Keratinocyte (primary cell): Measurements from ENCODE around the gene RAB11FIP5. TPM values are rescaled to one million over a fixed set of nuclear protein-coding genes. Genes with fewer than 3 reads are reported as not detected.
"Not testable (repeated sequence)": the region's sequence is repeated elsewhere in the genome, so short reads cannot be mapped to it uniquely, and the experiment has no call there.

ENCODE experiments used
- DNase-seq: peaks from one replicate; pipeline ENCODE4 v3.0.0-alpha.2; 2011; ENCODE audit warnings: low read depth, missing footprints, low spot score
- FAIRE-seq: peaks from 2 replicates; lab custom pipeline; 2011; peaks lifted over from hg19 to GRCh38; lab: Jason Lieb, UNC
- H2AFZ ChIP-seq: 2 replicates; pipeline ENCODE4 v1.6.0; 2012; ENCODE audit warnings: low read length, control low read depth, inconsistent platforms; ENCODE audit not compliant: control insufficient read depth
- H3K27ac ChIP-seq: 2 replicates; pipeline ENCODE4 v1.5.1; 2011; ENCODE audit warnings: low read length; ENCODE audit not compliant: control insufficient read depth, insufficient read depth
- H3K27me3 ChIP-seq: 3 replicates; pipeline ENCODE4 v1.6.0; 2011; ENCODE audit warnings: low read length; ENCODE audit not compliant: control insufficient read depth, insufficient read depth; ENCODE audit errors: extremely low read depth
- H3K36me3 ChIP-seq, 2 experiments: 2 replicates in 1 of 2; 3 replicates in 1 of 2; pipeline ENCODE4 v1.5.1; 2011; ENCODE audit warnings: low read length in 2 of 2, mild to moderate bottlenecking in 1 of 2; ENCODE audit not compliant: control insufficient read depth in 2 of 2, insufficient read depth in 2 of 2; ENCODE audit errors: extremely low read depth in 1 of 2
- H3K4me1 ChIP-seq: 3 replicates; pipeline ENCODE4 v1.5.1; 2011; ENCODE audit warnings: low read length; ENCODE audit not compliant: control insufficient read depth, insufficient read depth; ENCODE audit errors: extremely low read depth
- H3K4me2 ChIP-seq: 3 replicates; pipeline ENCODE4 v1.6.0; 2011; ENCODE audit warnings: low read depth, low read length; ENCODE audit not compliant: control insufficient read depth, insufficient read depth; ENCODE audit errors: extremely low read depth
- H3K4me3 ChIP-seq, 3 experiments: fragments of 200-600 bp in 1 of 3; sonication (generic) in 1 of 3; 2 replicates in 2 of 3; 3 replicates in 1 of 3; pipeline ENCODE4 v1.5.1; 2011 to 2016; ENCODE audit warnings: low read length in 3 of 3, mild to moderate bottlenecking in 3 of 3, control low read depth in 2 of 3, inconsistent platforms in 1 of 3, low read depth in 1 of 3, mixed read lengths in 1 of 3, mixed run types in 1 of 3, moderate library complexity in 1 of 3; ENCODE audit not compliant: control insufficient read depth in 2 of 3, insufficient read depth in 2 of 3; ENCODE audit errors: extremely low read depth in 1 of 3
- H3K79me2 ChIP-seq: 2 replicates; pipeline ENCODE4 v1.6.0; 2012; ENCODE audit warnings: low read length; ENCODE audit not compliant: control insufficient read depth, insufficient read depth
- H3K9ac ChIP-seq: 3 replicates; pipeline ENCODE4 v1.6.0; 2011; ENCODE audit warnings: low read length; ENCODE audit not compliant: control insufficient read depth, insufficient read depth; ENCODE audit errors: extremely low read depth
- H3K9me1 ChIP-seq: 3 replicates; pipeline ENCODE4 v1.6.0; 2011; ENCODE audit warnings: low read length; ENCODE audit not compliant: control insufficient read depth, insufficient read depth; ENCODE audit errors: extremely low read depth
- H3K9me3 ChIP-seq: 2 replicates; pipeline ENCODE4 v1.5.1; 2012; ENCODE audit warnings: low read depth, low read length; ENCODE audit not compliant: control insufficient read depth
- H4K20me1 ChIP-seq: 3 replicates; pipeline ENCODE4 v1.6.0; 2011; ENCODE audit warnings: low read length; ENCODE audit not compliant: control insufficient read depth, insufficient read depth; ENCODE audit errors: extremely low read depth
- EZH2 ChIP-seq: IDR thresholded peaks from one replicate; pipeline ENCODE4 v1.6.1; 2012; ENCODE audit warnings: inconsistent platforms, mild to moderate bottlenecking, low read length, moderate library complexity
- dilution Hi-C: fragments of 300-500 bp; cut with MboI; formaldehyde crosslinking; loops from one replicate; pipeline ENCODE4 v1.7.0; 2020; ENCODE audit warnings: low sequenced_read_pairs; ENCODE audit not compliant: extremely low pct_ligation_motif_present
- polyA plus RNA-seq, 5 experiments: library from polyadenylated mRNA; depleted of rRNA in 3 of 5; stranded (reverse) in 3 of 5; stranded (forward) in 1 of 5; unstranded in 1 of 5; fragments of >200 nt; gene quantifications; 1 replicate in 1 of 5; 2 replicates in 3 of 5; 3 replicates in 1 of 5; pipeline versions ENCODE4 v1.2.1 to v1.2.3, GENCODE V29; 2011 to 2012; ENCODE audit warnings: missing spikeins in 2 of 5, low read depth in 1 of 5, low replicate concordance in 1 of 5
- TF ChIP-seq, protein P1 (sequence below), 3 experiments: IDR thresholded peaks in 1 of 3; conservative IDR thresholded peaks in 1 of 3; optimal IDR thresholded peaks in 1 of 3; 2 replicates in 2 of 3; 3 replicates in 1 of 3; pipeline versions ENCODE3 to v1.5.1; 2011; ENCODE audit warnings: low read length in 3 of 3, mild to moderate bottlenecking in 3 of 3, moderate library complexity in 2 of 3, control low read depth in 1 of 3, inconsistent platforms in 1 of 3; ENCODE audit not compliant: insufficient read depth in 2 of 3; ENCODE audit errors: extremely low read depth in 1 of 3

RAB11FIP5 gene
- polyA plus RNA-seq, 1 donor (not counting 4 experiments of a cell fraction or from before 2014, with no cell fraction given): 40.1 TPM

GRCh38 chr2:73128841-73129535 is 16.2 kb upstream of the RAB11FIP5 start:
- Histone ChIP-seq H3K36me3 (no peaks in the 10 kb centered on the region), H3K79me2 (no peaks in the 10 kb centered on the region), H3K4me2 (no peak overlapping the region), H2AFZ (no peak overlapping the region), H3K9ac (no peak overlapping the region), H3K4me1 (no peaks in the 10 kb centered on the region), H3K9me1 (no peaks in the 10 kb centered on the region), H3K9me3 (no peaks in the 10 kb centered on the region), H3K4me3 (no peak overlapping the region), H3K27me3 (no peaks in the 10 kb centered on the region), H4K20me1 (no peaks in the 10 kb centered on the region), H3K27ac (no peak overlapping the region)
- dilution Hi-C loops: no loop called here
- DNase-seq (no peak), FAIRE-seq (no peak)
- TF ChIP-seq EZH2: no peak
- TF ChIP-seq, protein P1, sequence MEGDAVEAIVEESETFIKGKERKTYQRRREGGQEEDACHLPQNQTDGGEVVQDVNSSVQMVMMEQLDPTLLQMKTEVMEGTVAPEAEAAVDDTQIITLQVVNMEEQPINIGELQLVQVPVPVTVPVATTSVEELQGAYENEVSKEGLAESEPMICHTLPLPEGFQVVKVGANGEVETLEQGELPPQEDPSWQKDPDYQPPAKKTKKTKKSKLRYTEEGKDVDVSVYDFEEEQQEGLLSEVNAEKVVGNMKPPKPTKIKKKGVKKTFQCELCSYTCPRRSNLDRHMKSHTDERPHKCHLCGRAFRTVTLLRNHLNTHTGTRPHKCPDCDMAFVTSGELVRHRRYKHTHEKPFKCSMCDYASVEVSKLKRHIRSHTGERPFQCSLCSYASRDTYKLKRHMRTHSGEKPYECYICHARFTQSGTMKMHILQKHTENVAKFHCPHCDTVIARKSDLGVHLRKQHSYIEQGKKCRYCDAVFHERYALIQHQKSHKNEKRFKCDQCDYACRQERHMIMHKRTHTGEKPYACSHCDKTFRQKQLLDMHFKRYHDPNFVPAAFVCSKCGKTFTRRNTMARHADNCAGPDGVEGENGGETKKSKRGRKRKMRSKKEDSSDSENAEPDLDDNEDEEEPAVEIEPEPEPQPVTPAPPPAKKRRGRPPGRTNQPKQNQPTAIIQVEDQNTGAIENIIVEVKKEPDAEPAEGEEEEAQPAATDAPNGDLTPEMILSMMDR (optimal IDR thresholded peaks at IDR 0.05 in 1 of 3, IDR thresholded peaks at IDR 0.05 in 1 of 3, conservative IDR thresholded peaks at IDR 0.05 in 1 of 3; ENCODE audit: extremely low read depth in 1 of 3, insufficient read depth in 2 of 3, low read length in 3 of 3): no peak

DNA sequence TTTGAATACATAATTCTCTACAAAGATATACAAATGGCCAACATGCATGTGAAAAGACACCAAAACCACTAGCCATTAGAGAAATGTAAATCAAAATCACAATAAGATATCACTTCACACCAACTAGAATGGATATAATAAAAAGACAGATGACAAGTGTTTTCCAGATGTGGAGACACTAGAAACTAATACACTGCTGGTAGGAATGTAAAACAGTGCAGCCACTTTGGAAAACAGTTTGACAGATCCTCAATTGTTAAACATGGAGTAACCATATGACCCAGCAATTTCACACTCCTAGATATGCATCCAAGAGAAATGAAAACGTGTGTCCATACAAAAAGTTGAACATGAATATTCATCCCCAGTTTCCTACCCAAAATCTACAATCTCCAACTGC is 9.8 kb upstream of the RAB11FIP5 start:
- Histone ChIP-seq H3K27me3 (no peaks in the 10 kb centered on the region), H3K4me1 (no peaks in the 10 kb centered on the region), H3K4me3 (no peak overlapping the region), H4K20me1 (no peaks in the 10 kb centered on the region), H3K4me2 (no peak overlapping the region), H3K9ac (no peak overlapping the region), H3K9me1 (no peaks in the 10 kb centered on the region), H3K27ac (no peak overlapping the region), H3K36me3 (no peaks in the 10 kb centered on the region), H2AFZ (no peak overlapping the region), H3K9me3 (no peaks in the 10 kb centered on the region), H3K79me2 (no peaks in the 10 kb centered on the region)
- TF ChIP-seq, protein P1 (optimal IDR thresholded peaks at IDR 0.05 in 1 of 3, IDR thresholded peaks at IDR 0.05 in 1 of 3, conservative IDR thresholded peaks at IDR 0.05 in 1 of 3; ENCODE audit: extremely low read depth in 1 of 3, insufficient read depth in 2 of 3, low read length in 3 of 3): no peak
- no peak for TF ChIP-seq EZH2
- DNase-seq (no peak), FAIRE-seq (no peak)
- dilution Hi-C loops: no loop called here

DNA sequence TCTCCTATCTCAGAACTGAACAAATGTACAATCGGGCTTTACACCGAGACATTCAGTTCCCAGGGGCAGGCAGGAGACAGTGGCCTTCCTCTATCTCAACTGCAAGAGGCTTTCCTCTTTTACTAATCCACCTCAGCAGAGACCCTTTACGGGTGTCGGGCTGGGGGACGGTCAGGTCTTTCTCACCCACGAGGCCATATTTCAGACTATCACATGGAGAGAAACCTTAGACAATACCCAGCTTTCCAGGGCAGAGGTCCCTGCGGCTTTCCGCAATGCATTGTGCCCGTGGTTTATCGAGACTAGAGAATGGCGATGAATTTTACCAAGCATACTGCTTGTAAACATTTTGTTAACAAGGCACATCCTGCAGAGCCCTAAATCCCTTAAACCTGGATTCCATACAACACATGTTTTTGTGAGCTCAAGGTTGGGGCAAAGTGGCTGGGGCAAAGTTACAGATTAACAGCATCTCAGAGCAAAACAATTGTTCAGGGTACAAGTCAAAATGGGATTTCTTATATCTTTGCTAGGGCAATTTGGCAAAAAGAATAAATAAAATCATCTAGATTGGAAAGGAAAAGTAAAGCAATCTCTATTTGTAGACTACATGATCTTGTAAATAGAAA is 7.0 kb upstream of the RAB11FIP5 start:
- dilution Hi-C loops, H3K36me3 ChIP-seq, H3K9me1 ChIP-seq, DNase-seq, H3K4me3 ChIP-seq, H3K27ac ChIP-seq, H4K20me1 ChIP-seq, H3K4me2 ChIP-seq, H3K4me1 ChIP-seq, H3K79me2 ChIP-seq, FAIRE-seq, H3K27me3 ChIP-seq, H3K9me3 ChIP-seq, H3K9ac ChIP-seq, H2AFZ ChIP-seq: not testable (repeated sequence)
